GM08714 (cell line): ENCODE results near the gene KNDC1.
"Not testable (repeated sequence)": the region's sequence is repeated elsewhere in the genome, so short reads cannot be mapped to it uniquely, and the experiment has no call there.

Source experiments
- H3K4me3 ChIP-seq: fragments of 200-500 bp; sonication (Bioruptor generic); 2 replicates; pipeline ENCODE4 v1.5.1; 2014; ENCODE audit warnings: mild to moderate bottlenecking, low read length, inconsistent platforms
- ZNF274 ChIP-seq: IDR thresholded peaks from 2 replicates; pipeline ENCODE4 v1.6.1; 2012; ENCODE audit warnings: mild to moderate bottlenecking, low read depth, low read length

Gene KNDC1

GRCh38 chr10:133211959-133212852 lies 52.2 kb downstream of the KNDC1 start:
- no peak overlapping the region for H3K4me3 ChIP-seq
- TF ChIP-seq ZNF274, result no peak

DNA sequence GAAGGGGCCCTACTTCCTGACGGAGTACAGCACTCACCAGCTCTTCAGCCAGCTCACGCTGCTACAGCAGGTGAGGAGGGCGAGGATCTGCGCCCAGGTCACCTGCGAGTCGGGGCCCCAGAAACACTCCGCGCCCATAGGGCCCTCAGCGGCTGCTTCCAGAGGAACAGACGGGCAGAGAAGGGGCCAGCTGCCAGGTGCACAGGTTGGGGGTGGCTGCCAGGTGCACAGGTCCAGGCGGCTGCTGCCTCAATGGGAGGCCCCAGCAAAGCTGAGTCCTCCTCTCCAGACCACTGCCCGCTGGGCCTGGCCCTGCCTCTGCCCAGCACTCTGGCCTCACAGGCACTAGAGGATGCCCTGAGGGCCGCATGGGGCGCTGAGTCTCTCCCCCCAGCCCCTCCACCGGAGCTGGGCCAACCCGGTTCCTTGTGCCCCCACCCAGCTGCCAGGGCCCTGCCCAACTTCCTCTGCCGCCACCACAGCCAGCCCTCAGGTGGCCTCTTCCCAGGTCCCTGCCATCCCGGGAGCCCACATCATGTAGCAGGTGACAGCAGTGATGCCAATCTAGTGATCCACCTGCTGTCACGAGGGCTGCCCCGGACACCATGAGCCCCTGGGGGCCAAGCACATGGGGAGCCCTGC lies 53.0 kb downstream of the KNDC1 start:
- TF ChIP-seq ZNF274, result no peak

DNA sequence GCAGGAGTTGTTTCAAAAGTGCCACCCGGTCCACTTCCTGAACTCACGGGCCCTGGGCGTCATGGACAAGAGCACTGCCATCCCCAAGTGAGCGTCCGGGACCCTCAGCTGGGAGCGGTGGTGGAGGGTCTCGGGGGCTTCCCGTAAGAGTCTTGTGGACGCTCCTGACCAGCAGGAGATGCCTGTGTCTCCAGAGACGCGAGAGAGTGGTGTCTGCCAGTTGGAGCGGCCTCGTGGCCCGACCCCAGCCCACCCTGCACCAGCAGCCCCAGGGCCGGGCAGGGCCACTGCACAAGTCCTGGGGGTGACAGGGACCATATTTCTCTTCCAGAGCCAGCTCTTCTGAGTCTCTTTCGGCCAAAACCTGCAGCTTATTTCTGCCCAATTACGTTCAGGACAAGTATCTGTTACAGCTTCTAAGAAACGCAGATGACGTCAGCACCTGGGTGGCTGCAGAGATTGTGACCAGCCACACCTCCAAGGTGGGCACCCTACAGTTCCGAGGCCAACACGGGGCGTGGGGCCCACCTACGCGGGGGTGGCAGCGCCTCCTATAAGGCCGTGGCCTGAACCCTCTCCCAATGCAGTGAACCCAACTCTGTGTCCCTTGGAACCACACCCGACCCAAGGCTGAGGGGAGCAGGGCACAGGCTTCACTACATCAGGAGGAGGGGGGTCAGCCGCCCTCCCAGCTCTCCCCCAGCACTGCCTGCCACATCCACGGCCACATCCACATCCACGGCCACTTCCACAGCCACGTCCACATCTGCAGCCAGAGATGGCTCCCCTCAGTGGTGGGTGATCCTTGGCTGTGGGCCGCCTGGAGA lies 53.8 kb downstream of the KNDC1 start:
- no peak overlapping the region for H3K4me3 ChIP-seq
- TF ChIP-seq ZNF274, result no peak

More for the DNA sequence above, 53.0 kb downstream of the KNDC1 start:
- H3K4me3 ChIP-seq, result no peak overlapping the region

DNA sequence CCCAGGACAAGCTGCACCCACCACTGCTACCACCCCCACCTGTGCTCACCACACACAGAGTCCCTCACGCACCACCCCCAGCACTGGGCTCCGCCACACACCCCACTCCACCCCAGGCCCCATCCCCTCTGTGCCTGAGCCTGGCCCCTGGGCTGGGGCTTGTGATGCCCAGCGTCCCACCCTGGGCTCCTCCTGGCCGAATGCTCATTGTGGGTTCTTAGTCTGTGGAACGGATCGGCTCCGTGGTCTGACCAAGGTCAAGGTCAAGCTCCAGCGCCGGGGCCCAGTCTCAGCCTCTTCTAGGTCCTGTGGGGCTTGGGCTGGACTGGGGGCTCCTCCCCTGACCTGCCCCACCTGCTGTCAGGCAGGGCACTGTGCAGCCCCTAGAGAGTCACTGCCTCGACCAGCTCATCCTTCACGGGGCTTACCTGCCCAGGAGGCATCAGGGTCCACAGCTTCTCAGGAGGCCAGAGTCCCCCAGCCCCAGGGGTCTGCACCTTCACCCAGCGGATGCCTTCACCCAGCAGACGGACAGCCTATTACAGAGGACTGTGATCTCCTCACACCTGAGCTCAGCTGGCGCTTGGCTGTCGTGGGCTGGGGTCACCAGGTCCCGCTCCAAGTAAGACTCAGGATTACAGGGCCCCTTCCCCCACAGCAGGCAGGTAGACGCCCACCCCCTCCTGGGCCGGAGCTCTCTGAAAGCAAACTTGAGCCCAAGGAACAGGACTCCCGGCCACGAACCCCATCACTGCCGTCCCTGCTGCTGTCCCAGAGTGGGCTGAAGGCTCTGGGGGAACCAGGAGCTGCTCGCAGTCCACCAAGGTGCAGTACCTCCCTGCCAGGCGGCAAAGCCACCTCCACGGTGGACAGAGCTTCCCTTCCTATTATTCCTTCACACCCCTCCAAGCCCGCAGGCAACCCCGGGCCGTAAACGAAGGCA lies 54.7 kb downstream of the KNDC1 start:
- TF ChIP-seq ZNF274, result no peak
- H3K4me3 ChIP-seq, result no peak overlapping the region

GRCh38 chr10:133215586-133215985 lies 55.6 kb downstream of the KNDC1 start:
- H3K4me3 ChIP-seq, result no peak overlapping the region
- TF ChIP-seq ZNF274, result no peak

DNA sequence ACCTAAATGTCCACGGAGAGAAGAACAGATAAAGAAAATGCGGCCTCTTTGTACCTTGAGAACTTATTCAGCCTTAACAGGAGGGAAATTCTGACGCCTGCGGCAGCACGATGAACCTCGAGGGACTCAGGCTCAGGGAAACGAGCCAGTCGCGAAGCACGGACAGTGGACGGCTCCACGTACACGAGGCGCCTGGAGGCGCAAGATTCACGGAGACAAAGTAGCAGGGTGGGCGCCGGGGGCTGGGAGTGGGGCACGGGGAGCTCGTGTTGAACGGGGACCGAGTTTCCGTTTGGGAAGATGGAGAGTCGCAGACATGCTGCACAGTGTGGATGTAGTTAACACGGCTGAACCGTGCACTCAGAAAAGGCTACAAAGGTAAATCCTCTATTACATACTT lies 56.8 kb downstream of the KNDC1 start:
- H3K4me3 ChIP-seq, result no peak overlapping the region
- no peak for TF ChIP-seq ZNF274

GRCh38 chr10:133217800-133218589 lies 58.0 kb downstream of the KNDC1 start:
- no peak overlapping the region for H3K4me3 ChIP-seq
- no peak for TF ChIP-seq ZNF274

DNA sequence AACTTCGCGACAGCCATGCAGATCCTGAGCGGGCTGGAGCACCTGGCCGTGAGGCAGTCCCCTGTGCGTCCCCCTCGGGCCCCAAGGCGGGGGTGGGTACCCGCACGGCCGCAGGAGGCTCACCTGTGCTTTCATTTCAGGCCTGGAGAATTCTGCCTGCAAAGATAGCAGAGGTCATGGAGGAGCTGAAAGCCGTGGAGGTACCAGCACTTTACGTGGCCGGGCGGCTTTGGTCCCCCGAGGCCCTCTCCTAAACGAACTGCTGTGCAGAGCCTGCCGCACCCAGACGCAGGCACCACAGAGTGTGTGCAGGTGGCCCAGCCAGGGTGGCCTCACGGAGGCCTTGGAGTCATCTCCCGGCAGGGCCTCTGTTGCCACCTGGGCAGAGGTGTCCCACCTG lies 58.9 kb downstream of the KNDC1 start:
- H3K4me3 ChIP-seq, result no peak overlapping the region

GRCh38 chr10:133219782-133220181 lies 59.8 kb downstream of the KNDC1 start:
- no peak overlapping the region for H3K4me3 ChIP-seq
- no peak for TF ChIP-seq ZNF274

More for the DNA sequence above, 58.9 kb downstream of the KNDC1 start:
- no peak for TF ChIP-seq ZNF274

- no peak for TF ChIP-seq ZNF274
- H3K4me3 ChIP-seq, result no peak overlapping the region
Measured at GRCh38 chr10:133221331-133221730, 61.3 kb downstream of the KNDC1 start.

- not testable (repeated sequence) for H3K4me3 ChIP-seq
Measured at GRCh38 chr10:133221756-133222155, 61.7 kb downstream of the KNDC1 start.

GRCh38 chr10:133224076-133224475 lies 64.1 kb downstream of the KNDC1 start:
- TF ChIP-seq ZNF274, result no peak
- H3K4me3 ChIP-seq, result no peak overlapping the region

DNA sequence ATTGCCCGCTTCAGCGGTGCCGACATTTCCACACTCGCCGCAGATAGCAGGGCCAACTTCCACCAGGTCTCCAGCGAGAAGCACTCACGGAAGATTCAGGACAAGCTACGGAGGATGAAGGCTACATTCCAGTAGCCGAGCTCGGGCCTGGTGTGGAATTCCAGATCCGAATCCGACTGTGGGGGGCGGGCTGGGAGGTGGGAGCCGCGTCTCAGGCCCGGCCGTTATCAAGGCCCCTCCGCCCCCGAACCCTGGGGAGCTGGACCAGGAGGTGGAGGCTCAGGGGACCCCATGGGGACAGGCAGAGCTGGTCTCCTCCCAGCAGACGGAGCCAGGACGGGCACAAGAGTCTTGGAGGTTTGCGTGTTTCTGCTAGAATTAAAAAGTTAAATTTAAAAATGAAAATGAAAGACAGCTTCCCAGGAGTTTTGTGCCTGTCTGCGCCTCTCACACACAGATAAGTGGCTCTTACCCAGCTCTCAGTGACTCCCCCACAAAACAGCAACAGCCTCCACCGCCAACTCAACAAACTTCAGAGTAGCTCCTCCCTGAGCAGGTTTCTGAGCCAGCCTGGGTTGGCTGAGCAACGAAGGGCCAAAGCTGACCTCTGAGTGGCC lies 64.8 kb downstream of the KNDC1 start:
- no peak overlapping the region for H3K4me3 ChIP-seq

More for the DNA sequence above, 64.8 kb downstream of the KNDC1 start:
- no peak for TF ChIP-seq ZNF274
